ENCODE data around the gene CBY1.

DNA sequence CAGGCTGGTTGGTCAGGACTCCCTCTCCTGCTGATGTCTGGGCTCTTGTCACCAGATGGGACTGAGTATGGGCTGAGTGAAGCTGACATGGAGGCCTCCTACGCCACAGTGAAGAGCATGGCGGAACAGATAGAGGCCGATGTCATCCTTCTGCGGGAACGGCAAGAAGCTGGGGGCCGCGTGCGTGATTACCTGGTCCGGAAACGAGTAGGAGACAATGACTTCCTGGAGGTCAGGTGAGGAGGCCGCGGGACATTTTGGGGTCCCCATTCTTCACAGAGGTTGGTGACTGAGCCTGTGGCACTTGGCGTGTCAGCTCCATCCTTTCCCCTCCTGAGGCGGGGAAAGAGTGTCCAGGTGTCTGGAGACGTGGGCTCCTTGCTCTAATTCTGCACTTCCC lies 59.4 kb downstream of the CBY1 start:
- TF ChIP-seq, protein P1, sequence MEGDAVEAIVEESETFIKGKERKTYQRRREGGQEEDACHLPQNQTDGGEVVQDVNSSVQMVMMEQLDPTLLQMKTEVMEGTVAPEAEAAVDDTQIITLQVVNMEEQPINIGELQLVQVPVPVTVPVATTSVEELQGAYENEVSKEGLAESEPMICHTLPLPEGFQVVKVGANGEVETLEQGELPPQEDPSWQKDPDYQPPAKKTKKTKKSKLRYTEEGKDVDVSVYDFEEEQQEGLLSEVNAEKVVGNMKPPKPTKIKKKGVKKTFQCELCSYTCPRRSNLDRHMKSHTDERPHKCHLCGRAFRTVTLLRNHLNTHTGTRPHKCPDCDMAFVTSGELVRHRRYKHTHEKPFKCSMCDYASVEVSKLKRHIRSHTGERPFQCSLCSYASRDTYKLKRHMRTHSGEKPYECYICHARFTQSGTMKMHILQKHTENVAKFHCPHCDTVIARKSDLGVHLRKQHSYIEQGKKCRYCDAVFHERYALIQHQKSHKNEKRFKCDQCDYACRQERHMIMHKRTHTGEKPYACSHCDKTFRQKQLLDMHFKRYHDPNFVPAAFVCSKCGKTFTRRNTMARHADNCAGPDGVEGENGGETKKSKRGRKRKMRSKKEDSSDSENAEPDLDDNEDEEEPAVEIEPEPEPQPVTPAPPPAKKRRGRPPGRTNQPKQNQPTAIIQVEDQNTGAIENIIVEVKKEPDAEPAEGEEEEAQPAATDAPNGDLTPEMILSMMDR (IDR thresholded peaks at IDR 0.05): no peak
- TF ChIP-seq EP300 (IDR thresholded peaks at IDR 0.05) (no peak), POLR2AphosphoS5 (IDR thresholded peaks at IDR 0.05) (no peak), POLR2A (IDR thresholded peaks at IDR 0.05) (no peak)
